Endodermal cell (in vitro differentiated cells): ENCODE measurements around the gene HMGXB4. TPM values are rescaled to one million over a fixed set of nuclear protein-coding genes. Genes with fewer than 3 reads are reported as not detected.

Experiments
- DNase-seq: peaks from one replicate; pipeline ENCODE4 v3.0.0-alpha.2; 2017
- H3K27ac ChIP-seq: 2 replicates; pipeline ENCODE4 v1.5.1; 2013; ENCODE audit warnings: mild to moderate bottlenecking, low read depth, low read length, moderate library complexity
- H3K27me3 ChIP-seq: 2 replicates; pipeline ENCODE4 v1.6.1; 2013; ENCODE audit warnings: mild to moderate bottlenecking, low read length, moderate library complexity; ENCODE audit not compliant: insufficient read depth, control insufficient read depth, poor library complexity, severe bottlenecking
- H3K36me3 ChIP-seq: 2 replicates; pipeline ENCODE4 v1.7.0; 2013; ENCODE audit warnings: mild to moderate bottlenecking, low read length, moderate library complexity; ENCODE audit not compliant: control insufficient read depth, insufficient read depth
- H3K4me1 ChIP-seq: one replicate; pipeline ENCODE4 v1.7.0; 2013; ENCODE audit warnings: low read length; ENCODE audit not compliant: control insufficient read depth, insufficient read depth
- H3K4me3 ChIP-seq: 2 replicates; pipeline ENCODE4 v1.5.1; 2013; ENCODE audit warnings: mild to moderate bottlenecking, low read length, moderate library complexity
- H3K9ac ChIP-seq: 2 replicates; pipeline ENCODE4 v1.6.1; 2013; ENCODE audit warnings: mild to moderate bottlenecking, low read length, moderate library complexity; ENCODE audit not compliant: poor library complexity, severe bottlenecking; ENCODE audit errors: extremely low read depth
- H3K9me3 ChIP-seq: 2 replicates; pipeline ENCODE4 v1.6.1; 2013; ENCODE audit warnings: mild to moderate bottlenecking, low read length, moderate library complexity; ENCODE audit not compliant: control insufficient read depth
- H3K27ac Mint-ChIP-seq: 2 replicates; pipeline ENCODE4 v1.8.0; 2020; ENCODE audit warnings: mixed read lengths
- H3K27me3 Mint-ChIP-seq: 2 replicates; pipeline ENCODE4 v1.8.0; 2021; ENCODE audit warnings: mild to moderate bottlenecking, mixed read lengths; ENCODE audit not compliant: insufficient read depth
- H3K36me3 Mint-ChIP-seq: 2 replicates; pipeline ENCODE4 v1.8.0; 2020; ENCODE audit warnings: low read depth, mixed read lengths
- H3K4me1 Mint-ChIP-seq: 2 replicates; pipeline ENCODE4 v1.8.0; 2020; ENCODE audit warnings: mixed read lengths
- H3K4me3 Mint-ChIP-seq: 2 replicates; pipeline ENCODE4 v1.8.0; 2020; ENCODE audit warnings: mild to moderate bottlenecking, moderate library complexity, mixed read lengths
- H3K9me3 Mint-ChIP-seq: 2 replicates; pipeline ENCODE4 v1.8.0; 2020; ENCODE audit warnings: mild to moderate bottlenecking, mixed read lengths
- WGBS, 2 experiments: methylation state at CpG; one replicate each; pipeline versions ENCODE4 v1.1.5 to v1.1.7; 2013; ENCODE audit warnings: missing lambda C conversion rate in 2 of 2, mixed read lengths in 1 of 2; ENCODE audit not compliant: insufficient coverage in 1 of 2, insufficient read length in 1 of 2; 5-methylcytosine and 5-hydroxymethylcytosine counted together
- total RNA-seq, 2 donors: library from RNA; stranded (reverse); fragmentation: NEBNext Ultra II Directional in 1 of 2; extraction: Animal tissue kit (Norgen Biotek cat#: 25700) in 1 of 2; gene quantifications; 2 replicates in 1 of 2; 3 replicates in 1 of 2; pipeline ENCODE4 v1.2.1, GENCODE V29; 2021
- TF ChIP-seq, protein P1 (sequence below): fragments of 200-600 bp; sonication (generic); conservative IDR thresholded peaks from 2 replicates; pipeline ENCODE4 v1.5.0; 2021; ENCODE audit warnings: antibody characterized with exemption, mild to moderate bottlenecking

Gene HMGXB4
- total RNA-seq, 2 donors from 2014 or later, result 36.2 to 58.9 TPM

DNA sequence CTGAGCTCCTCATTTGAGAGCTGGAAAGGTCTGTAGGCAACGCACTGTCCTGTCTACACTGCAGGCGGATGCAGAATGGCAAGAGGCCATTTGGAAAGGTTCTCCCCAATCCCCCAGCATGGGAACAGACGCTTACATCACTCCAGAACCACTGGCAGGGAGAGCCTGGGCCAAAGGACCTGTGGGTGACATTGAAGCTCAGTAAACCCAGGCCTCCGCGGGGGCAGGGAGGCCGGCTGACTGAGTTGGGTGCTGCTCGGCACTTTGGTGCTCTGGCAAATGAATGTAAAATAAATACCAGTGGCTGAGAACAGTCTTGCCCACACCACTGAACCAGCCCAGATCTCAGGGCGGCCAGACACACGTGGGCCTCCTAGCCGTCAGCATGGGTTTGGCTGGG, 64.8 kb downstream of the HMGXB4 start:
- Mint-ChIP-seq H3K36me3 (peaks cover 34% of the 10 kb centered on the region), H3K4me1 (no peaks in the 10 kb centered on the region), H3K9me3 (no peaks in the 10 kb centered on the region), H3K27ac (no peak overlapping the region), H3K27me3 (no peaks in the 10 kb centered on the region), H3K4me3 (no peak overlapping the region)
- 91 to 92% methylated on average over 6 to 10 of the region's 10 CpGs for WGBS, 2 experiments
- no peak for DNase-seq
- no peak overlapping the region for H3K9ac ChIP-seq
- TF ChIP-seq, protein P1, sequence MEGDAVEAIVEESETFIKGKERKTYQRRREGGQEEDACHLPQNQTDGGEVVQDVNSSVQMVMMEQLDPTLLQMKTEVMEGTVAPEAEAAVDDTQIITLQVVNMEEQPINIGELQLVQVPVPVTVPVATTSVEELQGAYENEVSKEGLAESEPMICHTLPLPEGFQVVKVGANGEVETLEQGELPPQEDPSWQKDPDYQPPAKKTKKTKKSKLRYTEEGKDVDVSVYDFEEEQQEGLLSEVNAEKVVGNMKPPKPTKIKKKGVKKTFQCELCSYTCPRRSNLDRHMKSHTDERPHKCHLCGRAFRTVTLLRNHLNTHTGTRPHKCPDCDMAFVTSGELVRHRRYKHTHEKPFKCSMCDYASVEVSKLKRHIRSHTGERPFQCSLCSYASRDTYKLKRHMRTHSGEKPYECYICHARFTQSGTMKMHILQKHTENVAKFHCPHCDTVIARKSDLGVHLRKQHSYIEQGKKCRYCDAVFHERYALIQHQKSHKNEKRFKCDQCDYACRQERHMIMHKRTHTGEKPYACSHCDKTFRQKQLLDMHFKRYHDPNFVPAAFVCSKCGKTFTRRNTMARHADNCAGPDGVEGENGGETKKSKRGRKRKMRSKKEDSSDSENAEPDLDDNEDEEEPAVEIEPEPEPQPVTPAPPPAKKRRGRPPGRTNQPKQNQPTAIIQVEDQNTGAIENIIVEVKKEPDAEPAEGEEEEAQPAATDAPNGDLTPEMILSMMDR, result no peak
- H3K36me3 ChIP-seq, result peaks cover 27% of the 10 kb centered on the region
- no peak overlapping the region for H3K4me3 ChIP-seq
- no peaks in the 10 kb centered on the region for H3K27me3 ChIP-seq
- no peaks in the 10 kb centered on the region for H3K4me1 ChIP-seq
- H3K27ac ChIP-seq, result no peak overlapping the region
- no peaks in the 10 kb centered on the region for H3K9me3 ChIP-seq

DNA sequence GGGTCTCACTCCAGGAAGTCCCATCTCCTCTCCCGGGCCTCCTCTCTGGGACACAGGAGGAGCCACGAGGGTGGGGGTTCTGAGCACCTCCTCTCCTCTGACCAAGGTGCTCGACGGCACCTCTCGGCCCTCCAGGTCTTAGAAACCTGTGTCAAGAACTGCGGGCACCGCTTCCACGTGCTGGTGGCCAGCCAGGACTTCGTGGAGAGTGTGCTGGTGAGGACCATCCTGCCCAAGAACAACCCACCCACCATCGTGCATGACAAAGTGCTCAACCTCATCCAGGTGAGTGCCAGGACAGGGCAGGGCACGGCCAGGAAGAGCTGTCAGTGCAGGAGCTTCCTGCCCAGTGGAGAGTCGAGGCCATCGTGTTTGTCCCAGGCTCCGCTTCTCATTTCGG, 65.6 kb downstream of the HMGXB4 start:
- 92 to 94% methylated on average over 7 to 15 of the region's 15 CpGs for WGBS, 2 experiments
- Histone ChIP-seq H3K9me3 (no peaks in the 10 kb centered on the region), H3K36me3 (peaks cover 32% of the 10 kb centered on the region), H3K27me3 (no peaks in the 10 kb centered on the region), H3K9ac (no peak overlapping the region), H3K27ac (no peak overlapping the region), H3K4me3 (no peak overlapping the region), H3K4me1 (no peaks in the 10 kb centered on the region)
- no peak overlapping the region for H3K4me3 Mint-ChIP-seq
- peaks cover 34% of the 10 kb centered on the region for H3K36me3 Mint-ChIP-seq
- no peaks in the 10 kb centered on the region for H3K4me1 Mint-ChIP-seq
- H3K9me3 Mint-ChIP-seq, result no peaks in the 10 kb centered on the region
- DNase-seq, result no peak
- no peaks in the 10 kb centered on the region for H3K27me3 Mint-ChIP-seq
- H3K27ac Mint-ChIP-seq, result no peak overlapping the region
- TF ChIP-seq, protein P1, result no peak

DNA sequence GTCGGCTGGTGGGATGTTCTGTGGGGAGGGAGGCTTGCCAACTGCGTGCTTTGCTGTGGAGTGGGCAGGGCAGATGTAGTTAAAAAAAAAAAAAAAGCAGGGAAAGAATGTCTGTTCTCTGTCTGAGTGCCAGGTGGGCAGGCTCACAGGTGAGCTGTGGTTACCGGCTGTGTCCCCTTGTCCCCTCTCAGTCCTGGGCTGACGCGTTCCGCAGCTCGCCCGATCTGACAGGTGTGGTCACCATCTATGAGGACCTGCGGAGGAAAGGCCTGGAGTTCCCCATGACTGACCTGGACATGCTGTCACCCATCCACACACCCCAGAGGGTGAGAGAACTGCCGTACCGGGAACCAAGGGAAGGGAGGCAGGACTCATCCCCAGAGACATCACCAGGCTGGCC, 66.0 kb downstream of the HMGXB4 start:
- H3K4me3 Mint-ChIP-seq, result no peak overlapping the region
- no peaks in the 10 kb centered on the region for H3K9me3 ChIP-seq
- no peaks in the 10 kb centered on the region for H3K4me1 ChIP-seq
- H3K9me3 Mint-ChIP-seq, result no peaks in the 10 kb centered on the region
- H3K27me3 ChIP-seq, result no peaks in the 10 kb centered on the region
- peaks cover 34% of the 10 kb centered on the region for H3K36me3 Mint-ChIP-seq
- no peaks in the 10 kb centered on the region for H3K27me3 Mint-ChIP-seq
- H3K4me1 Mint-ChIP-seq, result no peaks in the 10 kb centered on the region
- TF ChIP-seq, protein P1, result no peak
- DNase-seq, result no peak
- H3K4me3 ChIP-seq, result no peak overlapping the region
- no peak overlapping the region for H3K9ac ChIP-seq
- WGBS, 2 experiments, result 94 to 96% methylated on average over 6 to 11 of the region's 11 CpGs
- H3K36me3 ChIP-seq, result peaks cover 32% of the 10 kb centered on the region
- H3K27ac Mint-ChIP-seq, result no peak overlapping the region
- no peak overlapping the region for H3K27ac ChIP-seq
